GM23338 (cell line): Measurements from ENCODE around the gene CHN2. TPM values are rescaled to one million over a fixed set of nuclear protein-coding genes. Genes with fewer than 3 reads are reported as not detected.

ENCODE experiments used
- ATAC-seq: fragments of 200-7000 bp; cut with Tn5 transposase; 3 replicates; pipeline ENCODE4 v1.9.1; 2020
- DNase-seq: peaks from one replicate; pipeline ENCODE4 v3.0.0-alpha.2; 2015; ENCODE audit warnings: low spot score
- H2AFZ ChIP-seq: fragments of 200-600 bp; sonication (generic); 2 replicates; pipeline ENCODE4 v1.8.0; 2016; ENCODE audit warnings: antibody characterized with exemption, mild to moderate bottlenecking, moderate library complexity
- H3F3A ChIP-seq: fragments of 200-600 bp; sonication (generic); replicated peaks from 2 replicates; pipeline ENCODE4 v1.8.0; 2017; ENCODE audit warnings: antibody characterized with exemption, mixed run types, low read depth
- H3K27ac ChIP-seq: fragments of 200-600 bp; sonication (generic); 2 replicates; pipeline ENCODE4 v1.6.1; 2016; ENCODE audit warnings: low read depth
- H3K27me3 ChIP-seq: fragments of 200-600 bp; sonication (generic); 2 replicates; pipeline ENCODE4 v1.8.0; 2016; ENCODE audit warnings: mild to moderate bottlenecking, mixed run types, moderate library complexity; ENCODE audit not compliant: insufficient read depth
- H3K36me3 ChIP-seq: fragments of 200-600 bp; sonication (generic); 2 replicates; pipeline ENCODE4 v1.8.0; 2016; ENCODE audit warnings: mild to moderate bottlenecking; ENCODE audit not compliant: insufficient read depth
- H3K4me1 ChIP-seq: fragments of 200-600 bp; sonication (generic); 2 replicates; pipeline ENCODE4 v1.8.0; 2016; ENCODE audit warnings: mild to moderate bottlenecking, moderate library complexity; ENCODE audit not compliant: insufficient read depth
- H3K4me2 ChIP-seq: fragments of 200-600 bp; sonication (generic); 2 replicates; pipeline ENCODE4 v1.7.1; 2017; ENCODE audit warnings: mixed run types
- H3K4me3 ChIP-seq: fragments of 200-600 bp; sonication (generic); 2 replicates; pipeline ENCODE4 v1.6.1; 2016; ENCODE audit warnings: mixed run types
- H3K79me2 ChIP-seq: fragments of 200-600 bp; sonication (generic); replicated peaks from 2 replicates; pipeline ENCODE4 v1.8.0; 2017; ENCODE audit warnings: mild to moderate bottlenecking; ENCODE audit not compliant: insufficient read depth
- H3K9me2 ChIP-seq: fragments of 200-600 bp; sonication (generic); 2 replicates; pipeline ENCODE4 v1.8.0; 2017; ENCODE audit not compliant: insufficient read depth
- H4K20me1 ChIP-seq: fragments of 200-600 bp; sonication (generic); replicated peaks from 2 replicates; pipeline ENCODE4 v1.8.0; 2017; ENCODE audit warnings: mild to moderate bottlenecking; ENCODE audit not compliant: insufficient read depth
- H3K27ac Mint-ChIP-seq: 2 replicates; pipeline ENCODE4 v1.8.0; 2020; ENCODE audit warnings: inconsistent platforms, mild to moderate bottlenecking, moderate library complexity, mixed read lengths
- H3K27me3 Mint-ChIP-seq: 3 replicates; pipeline ENCODE4 v1.8.0; 2022; ENCODE audit warnings: low read depth, mild to moderate bottlenecking, moderate library complexity, mixed read lengths, inconsistent platforms; ENCODE audit not compliant: insufficient read depth, poor library complexity
- H3K36me3 Mint-ChIP-seq: 3 replicates; pipeline ENCODE4 v1.8.0; 2021; ENCODE audit warnings: low read depth, mild to moderate bottlenecking, inconsistent platforms, moderate library complexity, mixed read lengths
- H3K4me1 Mint-ChIP-seq: 3 replicates; pipeline ENCODE4 v1.8.0; 2020; ENCODE audit warnings: mild to moderate bottlenecking, inconsistent platforms, mixed read lengths
- H3K4me3 Mint-ChIP-seq: 3 replicates; pipeline ENCODE4 v1.8.0; 2021; ENCODE audit warnings: moderate library complexity, mild to moderate bottlenecking, inconsistent platforms, mixed read lengths
- H3K9me3 Mint-ChIP-seq: 3 replicates; pipeline ENCODE4 v1.8.0; 2020; ENCODE audit warnings: moderate library complexity, mild to moderate bottlenecking, inconsistent platforms, mixed read lengths
- CREB1 ChIP-seq: fragments of 250-450 bp; sonication (Bioruptor Pico); IDR thresholded peaks from 2 replicates; pipeline ENCODE4 v1.5.0; 2020; ENCODE audit warnings: low read depth, mild to moderate bottlenecking, moderate library complexity
- CTCF ChIP-seq, 2 experiments: fragments of 200-600 bp in 1 of 2; sonication (generic) in 1 of 2; conservative IDR thresholded peaks; 2 replicates each; pipeline versions ENCODE4 v1.5.1 to v1.6.1; 2016 to 2017; ENCODE audit warnings: antibody characterized with exemption in 2 of 2, low read depth in 2 of 2, mild to moderate bottlenecking in 2 of 2, moderate library complexity in 1 of 2
- EZH2 ChIP-seq: fragments of 200-600 bp; sonication (generic); IDR thresholded peaks from one replicate; pipeline ENCODE4 v1.8.0; 2017; ENCODE audit warnings: antibody characterized with exemption, mild to moderate bottlenecking, low read depth; ENCODE audit not compliant: unreplicated experiment
- EZH2phosphoT487 ChIP-seq: fragments of 200-600 bp; sonication (generic); IDR thresholded peaks from one replicate; pipeline ENCODE4 v1.8.1; 2018; ENCODE audit warnings: antibody characterized with exemption; ENCODE audit not compliant: unreplicated experiment
- NANOG ChIP-seq: IDR thresholded peaks from 2 replicates; pipeline ENCODE4 v1.6.1; 2016; ENCODE audit warnings: antibody characterized with exemption, borderline replicate concordance
- POLR2AphosphoS5 ChIP-seq: IDR thresholded peaks from 2 replicates; pipeline ENCODE4 v1.6.1; 2016; ENCODE audit warnings: antibody characterized with exemption, low read depth
- ZNF114 ChIP-seq: fragments of 250-450 bp; sonication (Bioruptor Pico); IDR thresholded peaks from 2 replicates; pipeline ENCODE4 v1.5.0; 2020; ENCODE audit warnings: mild to moderate bottlenecking, moderate library complexity
- ZNF331 ChIP-seq: fragments of 250-450 bp; sonication (Bioruptor Pico); IDR thresholded peaks from 2 replicates; pipeline ENCODE4 v1.5.0; 2020; ENCODE audit warnings: low read depth, mild to moderate bottlenecking, moderate library complexity
- polyA plus RNA-seq: library from polyadenylated mRNA; unstranded; fragments of >200 nt; fragmentation: Nextera tagmentation; extraction: Ambion mirVana; gene quantifications from 2 replicates; pipeline ENCODE4 v1.2.1, GENCODE V29; 2016
- total RNA-seq: library from RNA; depleted of rRNA; stranded (reverse); fragments of >200 nt; shearing (Covaris generic); gene quantifications from 2 replicates; pipeline ENCODE4 v1.2.3, GENCODE V29; 2014
- TF ChIP-seq, protein P1 (sequence below): IDR thresholded peaks from one replicate; pipeline ENCODE4 v1.6.1; 2018; ENCODE audit warnings: antibody characterized with exemption; ENCODE audit not compliant: unreplicated experiment
- TF ChIP-seq, protein P2 (sequence below): fragments of 250-450 bp; sonication (Bioruptor Pico); IDR thresholded peaks from 2 replicates; pipeline ENCODE4 v1.5.0; 2020; ENCODE audit warnings: mild to moderate bottlenecking, moderate library complexity

Gene CHN2
- total and polyA plus RNA-seq, 2 experiments from 2014 or later = 6.1 to 7.5 TPM

DNA sequence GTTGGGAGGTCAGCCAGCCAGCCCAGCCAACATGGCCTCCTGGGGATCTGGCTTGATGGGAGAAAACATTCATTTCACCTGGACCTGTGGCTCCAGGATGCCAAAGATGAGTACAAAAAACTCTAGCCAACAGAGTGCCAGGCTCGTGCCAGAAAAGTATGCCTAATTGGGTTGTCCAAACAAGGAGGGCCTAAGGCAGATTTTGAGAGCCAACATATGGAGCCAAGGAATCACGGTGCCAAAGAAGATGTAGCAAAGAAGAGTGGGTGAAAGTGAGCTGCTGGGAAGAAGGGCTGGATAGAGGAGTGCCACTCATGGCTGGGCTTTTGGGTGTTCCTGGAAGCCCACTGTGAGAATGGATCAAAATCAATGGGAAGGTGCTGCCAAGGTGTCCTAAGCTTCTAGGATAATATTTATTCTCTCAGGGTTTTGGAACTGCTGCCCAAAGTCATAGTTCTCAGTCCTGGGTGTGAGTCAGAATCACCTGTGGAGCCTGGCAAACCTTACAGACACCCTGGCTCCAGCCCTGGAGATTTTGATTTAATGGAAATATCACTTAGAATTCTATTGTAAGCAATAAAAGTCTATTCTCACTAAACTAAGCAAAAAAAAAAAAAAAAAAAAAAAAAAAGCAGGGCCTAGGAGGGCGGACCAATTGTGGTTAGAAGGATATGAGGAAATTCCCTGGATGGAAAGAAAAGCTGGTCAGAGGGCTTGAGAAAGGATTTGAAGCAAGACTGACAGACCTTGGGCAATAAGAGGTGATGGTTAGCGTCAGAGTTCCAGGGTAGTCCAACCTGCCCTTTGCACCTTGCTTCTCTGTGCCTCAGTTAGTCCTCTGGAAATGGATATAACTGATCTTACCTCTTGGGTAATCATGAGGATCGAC is 186.9 kb downstream of the CHN2 start (continued):
- TF ChIP-seq CTCF (conservative IDR thresholded peaks at IDR 0.05; ENCODE audit: low read depth in 2 of 2) (no peak), CREB1 (no peak), ZNF114 (CRISPR knock-in tag) (no peak), ZNF331 (CRISPR knock-in tag) (no peak), POLR2AphosphoS5 (no peak)
- TF ChIP-seq, protein P1, sequence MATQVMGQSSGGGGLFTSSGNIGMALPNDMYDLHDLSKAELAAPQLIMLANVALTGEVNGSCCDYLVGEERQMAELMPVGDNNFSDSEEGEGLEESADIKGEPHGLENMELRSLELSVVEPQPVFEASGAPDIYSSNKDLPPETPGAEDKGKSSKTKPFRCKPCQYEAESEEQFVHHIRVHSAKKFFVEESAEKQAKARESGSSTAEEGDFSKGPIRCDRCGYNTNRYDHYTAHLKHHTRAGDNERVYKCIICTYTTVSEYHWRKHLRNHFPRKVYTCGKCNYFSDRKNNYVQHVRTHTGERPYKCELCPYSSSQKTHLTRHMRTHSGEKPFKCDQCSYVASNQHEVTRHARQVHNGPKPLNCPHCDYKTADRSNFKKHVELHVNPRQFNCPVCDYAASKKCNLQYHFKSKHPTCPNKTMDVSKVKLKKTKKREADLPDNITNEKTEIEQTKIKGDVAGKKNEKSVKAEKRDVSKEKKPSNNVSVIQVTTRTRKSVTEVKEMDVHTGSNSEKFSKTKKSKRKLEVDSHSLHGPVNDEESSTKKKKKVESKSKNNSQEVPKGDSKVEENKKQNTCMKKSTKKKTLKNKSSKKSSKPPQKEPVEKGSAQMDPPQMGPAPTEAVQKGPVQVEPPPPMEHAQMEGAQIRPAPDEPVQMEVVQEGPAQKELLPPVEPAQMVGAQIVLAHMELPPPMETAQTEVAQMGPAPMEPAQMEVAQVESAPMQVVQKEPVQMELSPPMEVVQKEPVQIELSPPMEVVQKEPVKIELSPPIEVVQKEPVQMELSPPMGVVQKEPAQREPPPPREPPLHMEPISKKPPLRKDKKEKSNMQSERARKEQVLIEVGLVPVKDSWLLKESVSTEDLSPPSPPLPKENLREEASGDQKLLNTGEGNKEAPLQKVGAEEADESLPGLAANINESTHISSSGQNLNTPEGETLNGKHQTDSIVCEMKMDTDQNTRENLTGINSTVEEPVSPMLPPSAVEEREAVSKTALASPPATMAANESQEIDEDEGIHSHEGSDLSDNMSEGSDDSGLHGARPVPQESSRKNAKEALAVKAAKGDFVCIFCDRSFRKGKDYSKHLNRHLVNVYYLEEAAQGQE = no peak

- no peaks in the 10 kb centered on the region for H3K27me3 ChIP-seq
- H3K4me3 ChIP-seq = no peak overlapping the region
- Mint-ChIP-seq H3K4me3 (no peak overlapping the region), H3K27me3 (peaks cover 1% of the 10 kb centered on the region), H3K36me3 (no peaks in the 10 kb centered on the region), H3K9me3 (peaks cover 2% of the 10 kb centered on the region; the same call in 1 of the 3 replicates), H3K4me1 (no peaks in the 10 kb centered on the region), H3K27ac (no peak overlapping the region)
- no peak for DNase-seq
- H3K4me1 ChIP-seq = no peaks in the 10 kb centered on the region
- H3K27ac ChIP-seq = no peak overlapping the region
- no peak overlapping the region for H3K4me2 ChIP-seq
- no peaks in the 10 kb centered on the region for H3K79me2 ChIP-seq
- H3K36me3 ChIP-seq = no peaks in the 10 kb centered on the region
- no peak overlapping the region for H2AFZ ChIP-seq
- no peaks in the 10 kb centered on the region for H4K20me1 ChIP-seq
- H3K9me2 ChIP-seq = peaks cover 5% of the 10 kb centered on the region; the same call in 1 of the 2 replicates
- no peaks in the 10 kb centered on the region for H3F3A ChIP-seq
- ATAC-seq = no peak
- TF ChIP-seq NANOG (no peak), EZH2phosphoT487 (no peak), ZNF331 (CRISPR knock-in tag) (no peak), POLR2AphosphoS5 (no peak), EZH2 (no peak), CTCF (conservative IDR thresholded peaks at IDR 0.05; ENCODE audit: low read depth in 2 of 2) (no peak)
- TF ChIP-seq, protein P2, sequence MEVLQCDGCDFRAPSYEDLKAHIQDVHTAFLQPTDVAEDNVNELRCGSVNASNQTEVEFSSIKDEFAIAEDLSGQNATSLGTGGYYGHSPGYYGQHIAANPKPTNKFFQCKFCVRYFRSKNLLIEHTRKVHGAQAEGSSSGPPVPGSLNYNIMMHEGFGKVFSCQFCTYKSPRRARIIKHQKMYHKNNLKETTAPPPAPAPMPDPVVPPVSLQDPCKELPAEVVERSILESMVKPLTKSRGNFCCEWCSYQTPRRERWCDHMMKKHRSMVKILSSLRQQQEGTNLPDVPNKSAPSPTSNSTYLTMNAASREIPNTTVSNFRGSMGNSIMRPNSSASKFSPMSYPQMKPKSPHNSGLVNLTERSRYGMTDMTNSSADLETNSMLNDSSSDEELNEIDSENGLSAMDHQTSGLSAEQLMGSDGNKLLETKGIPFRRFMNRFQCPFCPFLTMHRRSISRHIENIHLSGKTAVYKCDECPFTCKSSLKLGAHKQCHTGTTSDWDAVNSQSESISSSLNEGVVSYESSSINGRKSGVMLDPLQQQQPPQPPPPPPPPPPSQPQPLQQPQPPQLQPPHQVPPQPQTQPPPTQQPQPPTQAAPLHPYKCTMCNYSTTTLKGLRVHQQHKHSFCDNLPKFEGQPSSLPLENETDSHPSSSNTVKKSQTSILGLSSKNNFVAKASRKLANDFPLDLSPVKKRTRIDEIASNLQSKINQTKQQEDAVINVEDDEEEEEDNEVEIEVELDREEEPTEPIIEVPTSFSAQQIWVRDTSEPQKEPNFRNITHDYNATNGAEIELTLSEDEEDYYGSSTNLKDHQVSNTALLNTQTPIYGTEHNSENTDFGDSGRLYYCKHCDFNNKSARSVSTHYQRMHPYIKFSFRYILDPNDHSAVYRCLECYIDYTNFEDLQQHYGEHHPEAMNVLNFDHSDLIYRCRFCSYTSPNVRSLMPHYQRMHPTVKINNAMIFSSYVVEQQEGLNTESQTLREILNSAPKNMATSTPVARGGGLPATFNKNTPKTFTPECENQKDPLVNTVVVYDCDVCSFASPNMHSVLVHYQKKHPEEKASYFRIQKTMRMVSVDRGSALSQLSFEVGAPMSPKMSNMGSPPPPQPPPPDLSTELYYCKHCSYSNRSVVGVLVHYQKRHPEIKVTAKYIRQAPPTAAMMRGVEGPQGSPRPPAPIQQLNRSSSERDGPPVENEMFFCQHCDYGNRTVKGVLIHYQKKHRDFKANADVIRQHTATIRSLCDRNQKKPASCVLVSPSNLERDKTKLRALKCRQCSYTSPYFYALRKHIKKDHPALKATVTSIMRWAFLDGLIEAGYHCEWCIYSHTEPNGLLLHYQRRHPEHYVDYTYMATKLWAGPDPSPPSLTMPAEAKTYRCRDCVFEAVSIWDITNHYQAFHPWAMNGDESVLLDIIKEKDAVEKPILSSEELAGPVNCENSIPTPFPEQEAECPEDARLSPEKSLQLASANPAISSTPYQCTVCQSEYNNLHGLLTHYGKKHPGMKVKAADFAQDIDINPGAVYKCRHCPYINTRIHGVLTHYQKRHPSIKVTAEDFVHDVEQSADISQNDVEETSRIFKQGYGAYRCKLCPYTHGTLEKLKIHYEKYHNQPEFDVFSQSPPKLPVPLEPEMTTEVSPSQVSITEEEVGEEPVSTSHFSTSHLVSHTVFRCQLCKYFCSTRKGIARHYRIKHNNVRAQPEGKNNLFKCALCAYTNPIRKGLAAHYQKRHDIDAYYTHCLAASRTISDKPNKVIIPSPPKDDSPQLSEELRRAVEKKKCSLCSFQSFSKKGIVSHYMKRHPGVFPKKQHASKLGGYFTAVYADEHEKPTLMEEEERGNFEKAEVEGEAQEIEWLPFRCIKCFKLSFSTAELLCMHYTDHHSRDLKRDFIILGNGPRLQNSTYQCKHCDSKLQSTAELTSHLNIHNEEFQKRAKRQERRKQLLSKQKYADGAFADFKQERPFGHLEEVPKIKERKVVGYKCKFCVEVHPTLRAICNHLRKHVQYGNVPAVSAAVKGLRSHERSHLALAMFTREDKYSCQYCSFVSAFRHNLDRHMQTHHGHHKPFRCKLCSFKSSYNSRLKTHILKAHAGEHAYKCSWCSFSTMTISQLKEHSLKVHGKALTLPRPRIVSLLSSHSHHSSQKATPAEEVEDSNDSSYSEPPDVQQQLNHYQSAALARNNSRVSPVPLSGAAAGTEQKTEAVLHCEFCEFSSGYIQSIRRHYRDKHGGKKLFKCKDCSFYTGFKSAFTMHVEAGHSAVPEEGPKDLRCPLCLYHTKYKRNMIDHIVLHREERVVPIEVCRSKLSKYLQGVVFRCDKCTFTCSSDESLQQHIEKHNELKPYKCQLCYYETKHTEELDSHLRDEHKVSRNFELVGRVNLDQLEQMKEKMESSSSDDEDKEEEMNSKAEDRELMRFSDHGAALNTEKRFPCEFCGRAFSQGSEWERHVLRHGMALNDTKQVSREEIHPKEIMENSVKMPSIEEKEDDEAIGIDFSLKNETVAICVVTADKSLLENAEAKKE (CRISPR knock-in tag) = no peak
Measured at GRCh38 chr7:29384277-29384676, 189.7 kb downstream of the CHN2 start.
